ENCODE measurements around the gene NOTUM. TPM values are rescaled to one million over a fixed set of nuclear protein-coding genes. Genes with fewer than 3 reads are reported as not detected.

Gene NOTUM
- total and polyA plus RNA-seq, 2 of the 4 experiments (the other 2 are of a cell fraction): 0.05 TPM; not detected in 1

DNA sequence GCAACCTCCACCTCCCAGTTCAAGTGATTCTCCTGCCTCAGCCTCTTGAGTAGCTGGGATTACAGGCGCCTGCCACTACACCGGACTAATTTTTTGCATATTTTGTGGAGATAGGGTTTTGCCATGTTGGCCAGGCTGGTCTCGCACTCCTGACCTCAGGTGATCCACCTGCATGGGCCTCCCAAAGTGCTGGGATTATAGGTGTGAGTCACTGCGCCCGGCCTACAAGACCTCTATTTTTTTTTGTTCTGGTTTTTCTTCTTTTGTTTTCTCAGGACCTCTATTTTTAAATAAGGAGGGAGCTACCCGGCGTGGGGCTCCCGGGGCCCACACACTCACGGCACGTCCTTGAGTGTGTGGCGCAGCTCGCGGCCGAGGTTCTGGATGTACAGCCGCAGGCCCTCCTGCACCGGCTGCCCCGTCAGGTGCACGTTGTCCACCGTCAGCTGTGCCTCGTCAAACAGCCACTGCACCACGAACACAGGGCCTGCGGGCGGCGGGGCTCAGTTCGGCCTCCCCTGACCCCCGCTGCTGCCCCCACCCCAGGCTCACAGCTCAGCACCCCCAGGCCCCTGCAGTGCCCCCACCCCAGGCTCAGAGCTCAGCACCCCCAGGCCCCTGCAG lies 5.8 kb downstream of the NOTUM start:
- H4K91ac ChIP-seq (ENCODE audit: insufficient read depth, low read depth, low read length): no peak overlapping the region
- H3K27me3 ChIP-seq (ENCODE audit: control insufficient read depth, insufficient read depth, low read length): peaks cover 25% of the 10 kb centered on the region
- no peak for ATAC-seq (ENCODE audit: low read depth)
- H4K8ac ChIP-seq (ENCODE audit: low read depth in 2 of 2, low read length in 2 of 2): no peak overlapping the region
- no peak overlapping the region for H4K5ac ChIP-seq (ENCODE audit: low read depth, low read length)
- H3K9me1 ChIP-seq (ENCODE audit: insufficient read depth, low read length): no peaks in the 10 kb centered on the region
- H4K20me1 ChIP-seq (ENCODE audit: insufficient read depth, low read length): no peaks in the 10 kb centered on the region
- no peaks in the 10 kb centered on the region for H3K9me3 ChIP-seq (ENCODE audit: control insufficient read depth, insufficient read depth, low read length)
- H3K56ac ChIP-seq (ENCODE audit: extremely low read depth, insufficient read depth, low read length): no peak overlapping the region
- no peak overlapping the region for H3K27ac ChIP-seq (ENCODE audit: insufficient read depth, low read length)
- in situ Hi-C loops (cut with MboI; ENCODE audit: low sequenced_read_pairs): no loop called here
- no peak overlapping the region for H3K4ac ChIP-seq (ENCODE audit: low read depth, low read length)
- no peak overlapping the region for H3K4me2 ChIP-seq (ENCODE audit: low read depth, low read length)
- no peak overlapping the region for H2BK120ac ChIP-seq (ENCODE audit: low read depth, low read length)
- H2BK20ac ChIP-seq (ENCODE audit: low read depth, low read length): no peak overlapping the region
- TF ChIP-seq MAZ (IDR thresholded peaks at IDR 0.05; ENCODE audit: borderline replicate concordance, low read depth, low read length) (no peak), FOS (IDR thresholded peaks at IDR 0.05; ENCODE audit: low read depth, low read length) (no peak), NFE2L2 (IDR thresholded peaks at IDR 0.05; ENCODE audit: low read depth, low read length) (no peak), RCOR1 (IDR thresholded peaks at IDR 0.05; ENCODE audit: insufficient replicate concordance, low read length) (no peak), POLR2A (IDR thresholded peaks at IDR 0.05; ENCODE audit: low read depth, low read length) (no peak)
- TF ChIP-seq, protein P1, sequence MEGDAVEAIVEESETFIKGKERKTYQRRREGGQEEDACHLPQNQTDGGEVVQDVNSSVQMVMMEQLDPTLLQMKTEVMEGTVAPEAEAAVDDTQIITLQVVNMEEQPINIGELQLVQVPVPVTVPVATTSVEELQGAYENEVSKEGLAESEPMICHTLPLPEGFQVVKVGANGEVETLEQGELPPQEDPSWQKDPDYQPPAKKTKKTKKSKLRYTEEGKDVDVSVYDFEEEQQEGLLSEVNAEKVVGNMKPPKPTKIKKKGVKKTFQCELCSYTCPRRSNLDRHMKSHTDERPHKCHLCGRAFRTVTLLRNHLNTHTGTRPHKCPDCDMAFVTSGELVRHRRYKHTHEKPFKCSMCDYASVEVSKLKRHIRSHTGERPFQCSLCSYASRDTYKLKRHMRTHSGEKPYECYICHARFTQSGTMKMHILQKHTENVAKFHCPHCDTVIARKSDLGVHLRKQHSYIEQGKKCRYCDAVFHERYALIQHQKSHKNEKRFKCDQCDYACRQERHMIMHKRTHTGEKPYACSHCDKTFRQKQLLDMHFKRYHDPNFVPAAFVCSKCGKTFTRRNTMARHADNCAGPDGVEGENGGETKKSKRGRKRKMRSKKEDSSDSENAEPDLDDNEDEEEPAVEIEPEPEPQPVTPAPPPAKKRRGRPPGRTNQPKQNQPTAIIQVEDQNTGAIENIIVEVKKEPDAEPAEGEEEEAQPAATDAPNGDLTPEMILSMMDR (conservative IDR thresholded peaks at IDR 0.05; ENCODE audit: low read depth, low read length): no peak
- TF ChIP-seq, protein P2, sequence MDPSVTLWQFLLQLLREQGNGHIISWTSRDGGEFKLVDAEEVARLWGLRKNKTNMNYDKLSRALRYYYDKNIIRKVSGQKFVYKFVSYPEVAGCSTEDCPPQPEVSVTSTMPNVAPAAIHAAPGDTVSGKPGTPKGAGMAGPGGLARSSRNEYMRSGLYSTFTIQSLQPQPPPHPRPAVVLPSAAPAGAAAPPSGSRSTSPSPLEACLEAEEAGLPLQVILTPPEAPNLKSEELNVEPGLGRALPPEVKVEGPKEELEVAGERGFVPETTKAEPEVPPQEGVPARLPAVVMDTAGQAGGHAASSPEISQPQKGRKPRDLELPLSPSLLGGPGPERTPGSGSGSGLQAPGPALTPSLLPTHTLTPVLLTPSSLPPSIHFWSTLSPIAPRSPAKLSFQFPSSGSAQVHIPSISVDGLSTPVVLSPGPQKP (IDR thresholded peaks at IDR 0.05; ENCODE audit: borderline replicate concordance, low read depth, low read length): no peak
- no peaks in the 10 kb centered on the region for H3K4me1 ChIP-seq (ENCODE audit: control insufficient read depth, insufficient read depth, low read length)
- WGBS, 2 experiments (ENCODE audit: extremely low coverage in 2 of 2, insufficient read length in 1 of 2): 76% methylated on average over 8 of the region's 26 CpGs; no CpG with 5 or more reads in 1 of the 2 experiments
- H3K4me3 ChIP-seq (ENCODE audit: insufficient read depth, low read depth, low read length): no peak overlapping the region
- no peaks in the 10 kb centered on the region for H3K36me3 ChIP-seq (ENCODE audit: control insufficient read depth, insufficient read depth, low read length)
- H3K23ac ChIP-seq (ENCODE audit: low read depth, low read length): no peak overlapping the region
- ChIA-PET CTCF (no interaction called here), POLR2A (ENCODE audit: unreplicated experiment) (no interaction called here)
- BruUV-seq (replicated peaks): no TSS peak
- intact Hi-C loops (cut with micrococcal nuclease): no loop called here
- H2AK5ac ChIP-seq (ENCODE audit: low read depth, low read length): no peak overlapping the region
- no peak overlapping the region for H3K14ac ChIP-seq (replicated peaks; ENCODE audit: low read depth, low read length)
- H3K9ac ChIP-seq (ENCODE audit: low read depth, low read length): no peak overlapping the region
- H2BK5ac ChIP-seq (ENCODE audit: low read depth, low read length, poor library complexity, severe bottlenecking): no peak overlapping the region
- dilution Hi-C loops (cut with HindIII; ENCODE audit: low sequenced_read_pairs, unreplicated experiment): no loop called here
- no peak overlapping the region for H2AFZ ChIP-seq (replicated peaks; ENCODE audit: low read length, poor library complexity)
- no peak overlapping the region for H2AK9ac ChIP-seq (replicated peaks; ENCODE audit: low read depth, low read length, poor library complexity)
- H3K18ac ChIP-seq (ENCODE audit: low read depth, low read length): no peak overlapping the region
- H3K79me1 ChIP-seq (ENCODE audit: low read depth in 1 of 2, low read length in 2 of 2): no peaks in the 10 kb centered on the region
- no peak overlapping the region for H2BK15ac ChIP-seq (ENCODE audit: low read depth, low read length)
- DNase-seq: no peak
